ENCODE results near the gene CLDN24.

The CLDN24 gene

DNA sequence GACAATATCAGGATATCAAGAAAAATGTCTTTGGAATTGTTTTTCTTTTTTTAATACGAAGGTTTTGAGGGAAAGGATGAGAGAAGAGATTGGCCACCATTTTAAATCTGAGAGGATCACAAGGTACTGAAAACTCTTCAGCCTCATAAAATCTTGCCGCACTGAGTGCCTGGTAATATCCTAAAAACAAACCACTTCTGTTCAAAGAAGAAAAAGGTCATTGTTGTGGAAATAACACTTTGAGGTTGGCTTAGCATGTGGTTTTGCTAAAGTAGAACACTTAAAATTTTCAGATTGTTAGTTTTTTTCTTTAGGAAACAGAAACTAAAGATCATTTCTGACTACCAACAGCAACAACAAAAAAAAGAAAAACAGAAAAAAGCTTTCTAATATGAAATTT is 1.1 kb downstream of the CLDN24 start:
- TF ChIP-seq, protein P1, sequence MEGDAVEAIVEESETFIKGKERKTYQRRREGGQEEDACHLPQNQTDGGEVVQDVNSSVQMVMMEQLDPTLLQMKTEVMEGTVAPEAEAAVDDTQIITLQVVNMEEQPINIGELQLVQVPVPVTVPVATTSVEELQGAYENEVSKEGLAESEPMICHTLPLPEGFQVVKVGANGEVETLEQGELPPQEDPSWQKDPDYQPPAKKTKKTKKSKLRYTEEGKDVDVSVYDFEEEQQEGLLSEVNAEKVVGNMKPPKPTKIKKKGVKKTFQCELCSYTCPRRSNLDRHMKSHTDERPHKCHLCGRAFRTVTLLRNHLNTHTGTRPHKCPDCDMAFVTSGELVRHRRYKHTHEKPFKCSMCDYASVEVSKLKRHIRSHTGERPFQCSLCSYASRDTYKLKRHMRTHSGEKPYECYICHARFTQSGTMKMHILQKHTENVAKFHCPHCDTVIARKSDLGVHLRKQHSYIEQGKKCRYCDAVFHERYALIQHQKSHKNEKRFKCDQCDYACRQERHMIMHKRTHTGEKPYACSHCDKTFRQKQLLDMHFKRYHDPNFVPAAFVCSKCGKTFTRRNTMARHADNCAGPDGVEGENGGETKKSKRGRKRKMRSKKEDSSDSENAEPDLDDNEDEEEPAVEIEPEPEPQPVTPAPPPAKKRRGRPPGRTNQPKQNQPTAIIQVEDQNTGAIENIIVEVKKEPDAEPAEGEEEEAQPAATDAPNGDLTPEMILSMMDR (IDR thresholded peaks at IDR 0.05): no peak
- no peak for TF ChIP-seq ZFX (IDR thresholded peaks at IDR 0.05; ENCODE audit: borderline replicate concordance)
- no peak overlapping the region for H3K27ac ChIP-seq

DNA sequence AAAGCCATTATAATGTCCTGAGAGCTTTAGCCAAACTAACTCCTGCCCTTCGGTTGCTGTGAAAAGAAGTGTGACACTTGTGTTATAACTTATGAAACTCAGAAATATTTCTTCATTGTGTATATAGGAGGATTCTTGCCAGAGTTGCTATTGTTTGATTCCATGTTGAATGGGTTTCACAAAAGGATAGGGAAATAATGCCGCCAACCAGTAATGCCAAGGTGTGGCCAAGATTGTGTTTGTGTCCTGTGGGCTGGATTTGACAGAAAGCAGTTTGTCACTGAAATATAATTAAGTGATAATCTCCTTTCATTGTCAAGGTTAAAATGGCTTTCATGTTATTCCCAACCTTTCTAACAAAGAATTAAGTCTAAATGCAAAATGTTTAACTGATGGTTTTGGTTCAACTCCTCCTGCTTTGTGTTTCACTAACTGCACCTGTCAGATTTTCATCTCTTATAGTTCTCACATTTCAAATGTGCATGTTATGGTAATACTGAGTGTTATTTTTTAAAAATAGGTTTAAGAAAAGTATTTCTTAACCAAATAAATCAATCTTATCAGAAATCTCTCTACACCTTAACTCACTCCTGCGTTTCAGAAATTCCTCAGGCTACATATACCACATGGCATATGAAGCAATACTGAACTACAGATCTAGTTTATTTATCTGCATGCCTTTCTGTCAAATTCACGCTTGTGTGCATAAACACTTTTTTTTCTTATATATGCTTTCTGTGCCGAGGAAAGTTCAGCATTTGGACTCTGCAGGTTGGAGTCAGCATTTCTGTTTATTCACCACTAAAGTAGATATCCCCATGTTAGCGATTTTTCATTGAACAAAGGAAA is 1.8 kb downstream of the CLDN24 start, which contains the start of gene CLDN22:
Gene CLDN22 (minus strand): TSS at position 66 of the 849 bp plus-strand sequence. CDS start 58 bp downstream, at position 8.
- no peak for TF ChIP-seq ZFX (IDR thresholded peaks at IDR 0.05; ENCODE audit: borderline replicate concordance)
- TF ChIP-seq, protein P1 (IDR thresholded peaks at IDR 0.05): no peak

DNA sequence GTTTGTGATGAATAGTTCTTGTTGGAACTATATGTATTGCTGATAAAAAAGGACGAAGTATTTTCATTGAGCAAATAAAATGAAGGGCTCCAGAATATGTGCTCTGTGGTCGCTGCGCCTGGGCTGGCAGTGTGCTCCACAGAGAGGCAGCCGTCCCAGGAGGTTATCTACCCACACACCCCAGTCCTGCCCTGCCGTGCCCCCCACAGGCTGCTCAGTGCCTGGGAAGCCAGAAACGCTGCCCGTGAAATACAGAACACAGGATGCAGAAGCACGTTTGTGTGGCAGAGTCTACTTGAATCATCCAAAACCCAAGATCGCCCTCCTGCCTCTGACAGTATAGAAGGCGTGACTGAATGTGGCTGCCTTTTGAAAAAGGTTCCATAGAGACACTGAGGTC is 3.6 kb downstream of the CLDN24 start:
- TF ChIP-seq, protein P1 (IDR thresholded peaks at IDR 0.05): no peak
- no peak for TF ChIP-seq ZFX (IDR thresholded peaks at IDR 0.05; ENCODE audit: borderline replicate concordance)
- no peak overlapping the region for H3K27ac ChIP-seq

More for the DNA sequence above, 1.8 kb downstream of the CLDN24 start, which contains the start of gene CLDN22:
- no peak within 1 kb of the TSS for H3K27ac ChIP-seq

DNA sequence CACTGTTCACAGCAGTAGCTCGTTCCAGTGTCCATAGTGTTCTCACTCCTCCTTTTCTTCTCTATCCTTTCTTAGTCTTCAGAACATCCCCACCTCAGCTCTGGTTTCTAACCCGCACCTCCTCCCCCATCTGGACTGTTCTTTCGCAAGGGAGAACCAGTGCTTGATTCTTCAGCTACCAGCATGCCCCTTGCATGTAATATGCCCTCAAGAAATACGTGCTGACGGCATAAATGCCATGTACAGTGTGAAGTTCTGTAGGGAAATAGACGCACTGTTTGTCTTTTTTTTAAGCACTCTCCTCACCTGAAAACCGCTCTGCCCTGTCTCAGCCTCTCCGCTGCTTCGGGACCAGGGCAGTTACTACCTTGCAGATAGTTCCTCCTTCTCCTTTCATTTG is 7.4 kb downstream of the CLDN24 start:
- no peak for TF ChIP-seq ZFX (IDR thresholded peaks at IDR 0.05; ENCODE audit: borderline replicate concordance)
- TF ChIP-seq, protein P1 (IDR thresholded peaks at IDR 0.05): no peak
- H3K27ac ChIP-seq: no peak overlapping the region

DNA sequence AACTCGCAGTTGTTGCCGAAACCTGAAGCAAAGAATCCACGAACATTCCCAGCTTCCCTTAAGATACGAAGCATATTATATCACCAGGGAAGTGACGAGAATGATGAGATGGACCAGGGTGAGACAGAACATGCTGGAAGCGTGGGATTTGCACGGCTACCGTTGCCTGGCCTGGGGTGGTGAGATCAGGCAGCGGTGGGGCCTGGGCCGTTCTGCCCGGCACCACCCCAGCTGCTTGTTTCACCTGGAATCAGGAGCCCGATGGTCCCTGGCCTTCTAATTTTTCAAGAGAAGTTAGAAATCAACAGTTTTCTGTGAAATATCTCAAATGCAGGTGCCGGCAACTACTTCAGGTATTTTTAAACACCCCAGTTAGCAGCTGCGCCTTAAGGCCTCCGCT is 7.9 kb downstream of the CLDN24 start:
- TF ChIP-seq, protein P1 (IDR thresholded peaks at IDR 0.05): no peak
- no peak for TF ChIP-seq ZFX (IDR thresholded peaks at IDR 0.05; ENCODE audit: borderline replicate concordance)
- H3K27ac ChIP-seq: no peak overlapping the region

DNA sequence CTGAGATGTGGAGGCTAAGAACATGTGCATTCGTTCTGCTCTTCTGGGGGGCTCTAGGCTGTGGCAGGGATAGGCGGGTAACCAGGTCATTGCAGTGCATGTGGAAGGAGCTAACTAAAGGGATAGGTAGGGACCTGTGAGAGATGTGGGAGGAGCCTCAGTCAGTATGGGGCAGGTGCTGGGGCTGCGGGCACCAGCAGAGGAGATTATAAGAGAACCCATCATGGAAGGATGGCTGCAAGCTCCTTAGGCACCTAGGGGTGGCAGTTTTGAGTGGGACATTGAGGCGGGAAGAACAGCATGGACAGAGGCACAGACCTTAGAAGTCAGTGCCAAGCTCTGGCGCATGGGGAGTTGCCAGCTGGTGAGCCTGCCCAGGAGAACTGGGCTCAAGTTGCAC is 9.4 kb downstream of the CLDN24 start:
- TF ChIP-seq, protein P1 (IDR thresholded peaks at IDR 0.05): no peak
- TF ChIP-seq ZFX (IDR thresholded peaks at IDR 0.05; ENCODE audit: borderline replicate concordance): no peak
- no peak overlapping the region for H3K27ac ChIP-seq

DNA sequence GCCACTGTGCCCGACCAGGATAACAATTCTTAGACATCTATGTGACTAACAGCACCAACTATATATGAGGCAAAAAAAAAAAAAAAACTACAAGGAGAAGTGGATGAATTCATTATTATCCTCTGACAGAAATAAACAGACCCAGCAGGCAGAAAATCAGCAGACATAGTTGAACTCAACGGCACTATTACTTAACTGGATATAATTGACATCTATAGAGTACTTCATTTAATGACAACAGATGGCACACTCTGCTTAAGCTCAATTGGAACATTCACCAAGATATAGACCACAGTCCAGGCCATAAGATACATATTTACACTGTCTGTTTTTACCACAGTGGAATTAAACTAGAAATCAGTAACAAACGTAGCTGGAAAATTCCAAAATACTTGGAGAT is 15.4 kb downstream of the CLDN24 start:
- H3K27ac ChIP-seq: no peak overlapping the region
- TF ChIP-seq, protein P1 (IDR thresholded peaks at IDR 0.05): no peak
- no peak for TF ChIP-seq ZFX (IDR thresholded peaks at IDR 0.05; ENCODE audit: borderline replicate concordance)
